ENCODE measurements around the gene CAMK1D.

- TF ChIP-seq, protein P1, sequence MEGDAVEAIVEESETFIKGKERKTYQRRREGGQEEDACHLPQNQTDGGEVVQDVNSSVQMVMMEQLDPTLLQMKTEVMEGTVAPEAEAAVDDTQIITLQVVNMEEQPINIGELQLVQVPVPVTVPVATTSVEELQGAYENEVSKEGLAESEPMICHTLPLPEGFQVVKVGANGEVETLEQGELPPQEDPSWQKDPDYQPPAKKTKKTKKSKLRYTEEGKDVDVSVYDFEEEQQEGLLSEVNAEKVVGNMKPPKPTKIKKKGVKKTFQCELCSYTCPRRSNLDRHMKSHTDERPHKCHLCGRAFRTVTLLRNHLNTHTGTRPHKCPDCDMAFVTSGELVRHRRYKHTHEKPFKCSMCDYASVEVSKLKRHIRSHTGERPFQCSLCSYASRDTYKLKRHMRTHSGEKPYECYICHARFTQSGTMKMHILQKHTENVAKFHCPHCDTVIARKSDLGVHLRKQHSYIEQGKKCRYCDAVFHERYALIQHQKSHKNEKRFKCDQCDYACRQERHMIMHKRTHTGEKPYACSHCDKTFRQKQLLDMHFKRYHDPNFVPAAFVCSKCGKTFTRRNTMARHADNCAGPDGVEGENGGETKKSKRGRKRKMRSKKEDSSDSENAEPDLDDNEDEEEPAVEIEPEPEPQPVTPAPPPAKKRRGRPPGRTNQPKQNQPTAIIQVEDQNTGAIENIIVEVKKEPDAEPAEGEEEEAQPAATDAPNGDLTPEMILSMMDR (IDR thresholded peaks at IDR 0.05; ENCODE audit: low read length): no peak
- TF ChIP-seq EZH2 (IDR thresholded peaks at IDR 0.05; ENCODE audit: borderline replicate concordance, low read length): no peak
Measured at GRCh38 chr10:12526311-12526710, 177.0 kb downstream of the CAMK1D start.
